Neural progenitor cell (in vitro differentiated cells): ENCODE results near the gene NTM.

Experiments
- CTCF ChIP-seq: fragments of 200-600 bp; sonication (generic); IDR thresholded peaks from 2 replicates; pipeline ENCODE4 v1.5.1; 2017; ENCODE audit warnings: antibody characterized with exemption, mild to moderate bottlenecking
- EZH2phosphoT487 ChIP-seq: fragments of 200-600 bp; sonication (generic); IDR thresholded peaks from 2 replicates; pipeline ENCODE4 v1.6.1; 2017; ENCODE audit warnings: antibody characterized with exemption

GRCh38 chr11:131817687-131818188 lies 447.3 kb downstream of the NTM start:
- no peak for TF ChIP-seq CTCF
- no peak for TF ChIP-seq EZH2phosphoT487
